Mucosa of descending colon (tissue), 3 donors: ENCODE measurements around the gene PCOLCE2. TPM values are rescaled to one million over a fixed set of nuclear protein-coding genes. Genes with fewer than 3 reads are reported as not detected.

Experiments used
- ATAC-seq: fragments of 200-7000 bp; cut with Tn5 transposase; one replicate; pipeline ENCODE4 v1.9.1; 2020; ENCODE audit warnings: mild to moderate bottlenecking, moderate library complexity
- DNase-seq, 3 donors: peaks; one replicate each; pipeline ENCODE4 v3.0.0-alpha.2; 2020
- H3K36me3 ChIP-seq: fragments of 200-600 bp; one replicate; pipeline ENCODE4 v1.8.0; 2021; ENCODE audit warnings: low read depth, mild to moderate bottlenecking
- H3K4me1 ChIP-seq: fragments of 200-600 bp; one replicate; pipeline ENCODE4 v1.8.0; 2021; ENCODE audit warnings: low read depth, mild to moderate bottlenecking
- H3K4me3 ChIP-seq: fragments of 200-600 bp; one replicate; pipeline ENCODE4 v1.8.0; 2021; ENCODE audit warnings: mild to moderate bottlenecking
- H3K9me3 ChIP-seq: fragments of 200-600 bp; one replicate; pipeline ENCODE4 v1.8.0; 2021; ENCODE audit warnings: mild to moderate bottlenecking
- intact Hi-C, 2 donors: fragments of 100-400 bp; cut with DNase I in 1 of 2; cut with micrococcal nuclease in 1 of 2; formaldehyde crosslinking; loops; one replicate each; pipeline versions ENCODE4 v1.11.0 to v1.11.1; 2022; cut with DNase I, micrococcal nuclease
- total RNA-seq, 3 donors: library from RNA; stranded (reverse); fragmentation: NEBNext Ultra II Directional in 2 of 3; extraction: Animal tissue kit (Norgen Biotek cat#: 25700) in 2 of 3; gene quantifications; one replicate each; pipeline versions ENCODE4 v1.2.1 to v1.2.4, GENCODE V29; 2021 to 2023
- TF ChIP-seq, protein P1 (sequence below): fragments of 200-600 bp; IDR thresholded peaks from one replicate; pipeline ENCODE4 v1.8.0; 2022; ENCODE audit warnings: antibody characterized with exemption, mild to moderate bottlenecking
- donor health status: DM: no; HTN: no; CAD: no; lungs with moderate emphysema.
- donor health status: DM: no; HTN: no; CAD: no.
- donor health status: DM: no; HTN: yes; CAD: no.

PCOLCE2 gene
- total RNA-seq, 3 donors from 2014 or later, result 1.5 to 8.4 (median 2.3) TPM

DNA sequence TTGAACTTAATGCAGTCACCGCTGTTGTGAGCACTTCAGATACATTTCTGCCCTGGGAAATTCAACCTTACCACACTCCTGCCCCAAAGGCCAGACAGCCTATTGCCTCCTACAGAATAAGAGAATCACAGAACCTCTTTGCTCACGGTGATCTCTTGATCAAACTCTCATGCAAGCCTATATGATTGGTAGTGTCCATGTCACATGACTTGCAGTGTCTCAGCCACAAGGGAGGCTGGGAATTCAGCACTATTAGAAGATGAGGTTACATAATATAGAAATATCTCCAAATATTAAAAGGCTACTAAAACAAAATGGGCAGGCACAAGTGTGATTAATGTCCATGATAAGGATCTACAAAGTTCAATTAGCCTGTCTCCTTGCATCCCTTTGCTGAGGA, 3.8 kb upstream of the PCOLCE2 start:
- no peak for DNase-seq
- intact Hi-C loops, result no loop called here
- ATAC-seq, result no peak
- peaks cover 10% of the 10 kb centered on the region for H3K4me1 ChIP-seq
- no peaks in the 10 kb centered on the region for H3K9me3 ChIP-seq
- no peak overlapping the region for H3K4me3 ChIP-seq
- TF ChIP-seq, protein P1, sequence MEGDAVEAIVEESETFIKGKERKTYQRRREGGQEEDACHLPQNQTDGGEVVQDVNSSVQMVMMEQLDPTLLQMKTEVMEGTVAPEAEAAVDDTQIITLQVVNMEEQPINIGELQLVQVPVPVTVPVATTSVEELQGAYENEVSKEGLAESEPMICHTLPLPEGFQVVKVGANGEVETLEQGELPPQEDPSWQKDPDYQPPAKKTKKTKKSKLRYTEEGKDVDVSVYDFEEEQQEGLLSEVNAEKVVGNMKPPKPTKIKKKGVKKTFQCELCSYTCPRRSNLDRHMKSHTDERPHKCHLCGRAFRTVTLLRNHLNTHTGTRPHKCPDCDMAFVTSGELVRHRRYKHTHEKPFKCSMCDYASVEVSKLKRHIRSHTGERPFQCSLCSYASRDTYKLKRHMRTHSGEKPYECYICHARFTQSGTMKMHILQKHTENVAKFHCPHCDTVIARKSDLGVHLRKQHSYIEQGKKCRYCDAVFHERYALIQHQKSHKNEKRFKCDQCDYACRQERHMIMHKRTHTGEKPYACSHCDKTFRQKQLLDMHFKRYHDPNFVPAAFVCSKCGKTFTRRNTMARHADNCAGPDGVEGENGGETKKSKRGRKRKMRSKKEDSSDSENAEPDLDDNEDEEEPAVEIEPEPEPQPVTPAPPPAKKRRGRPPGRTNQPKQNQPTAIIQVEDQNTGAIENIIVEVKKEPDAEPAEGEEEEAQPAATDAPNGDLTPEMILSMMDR, result no peak
- no peaks in the 10 kb centered on the region for H3K36me3 ChIP-seq

DNA sequence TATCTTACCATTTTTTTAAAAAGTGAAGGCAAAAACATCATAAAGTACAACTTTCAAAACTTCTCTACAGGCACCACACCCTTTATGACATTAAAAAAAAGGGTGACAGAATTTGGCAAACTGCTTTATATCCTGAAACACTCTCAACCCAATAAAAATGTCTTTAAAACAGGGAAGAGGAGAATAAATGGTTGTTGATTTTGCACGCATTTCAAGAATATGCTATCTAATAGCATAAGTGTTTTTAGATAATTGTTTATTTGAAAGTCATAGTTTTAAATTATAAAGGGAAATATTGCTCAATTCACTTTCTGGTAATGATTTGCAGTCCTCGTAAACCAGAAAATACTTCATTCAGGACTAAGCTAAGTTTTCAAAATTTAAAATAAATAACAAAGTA, 1.7 kb upstream of the PCOLCE2 start:
- ATAC-seq, result no peak

DNA sequence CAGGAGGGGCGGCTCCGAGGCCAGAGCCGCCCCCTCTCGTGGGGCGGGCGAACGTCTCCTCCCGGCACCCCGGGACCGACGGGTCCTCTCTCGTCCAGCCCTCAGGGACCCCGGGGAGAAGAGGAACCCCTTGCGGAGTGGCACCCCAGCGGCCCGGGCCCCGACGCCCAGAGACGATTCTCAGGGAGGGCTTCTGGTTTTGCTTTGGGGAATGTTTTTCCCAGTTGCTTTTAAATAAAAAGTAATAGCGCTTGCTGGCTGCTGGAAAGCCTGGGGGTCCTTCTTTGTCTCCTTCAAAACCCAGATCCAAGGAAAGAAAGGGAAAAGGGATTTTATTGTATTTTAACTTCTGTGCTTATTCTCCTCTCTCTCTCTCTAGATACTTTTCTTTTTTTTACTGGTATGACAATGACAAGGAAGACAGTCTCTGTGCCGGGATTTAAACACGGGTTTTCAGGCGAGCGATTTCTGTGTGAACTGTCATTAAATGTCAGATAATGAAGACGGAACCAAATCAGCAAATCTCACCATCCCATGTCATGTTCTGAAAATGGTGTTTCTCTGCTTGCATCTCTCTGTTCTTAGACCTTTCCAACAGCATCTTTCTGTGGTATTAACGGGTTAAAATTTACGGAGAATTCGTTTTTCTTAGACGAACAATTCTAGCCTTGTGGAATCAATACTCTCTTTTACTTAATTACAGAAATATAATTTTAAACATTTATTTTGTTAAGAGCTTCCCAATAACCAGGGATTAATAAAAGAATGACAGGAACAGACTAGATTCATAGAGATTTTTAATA, 530 bp upstream of the PCOLCE2 start:
- DNase-seq, result no peak
- Histone ChIP-seq H3K4me3 (no peak overlapping the region), H3K36me3 (no peaks in the 10 kb centered on the region), H3K9me3 (no peaks in the 10 kb centered on the region), H3K4me1 (peaks cover 10% of the 10 kb centered on the region)
- intact Hi-C loops, result no loop called here
- TF ChIP-seq, protein P1, result no peak
- ATAC-seq, result no peak

More for the DNA sequence above, 1.7 kb upstream of the PCOLCE2 start:
- H3K4me1 ChIP-seq, result peaks cover 10% of the 10 kb centered on the region
- no peak overlapping the region for H3K4me3 ChIP-seq
- TF ChIP-seq, protein P1, result no peak
- no peaks in the 10 kb centered on the region for H3K36me3 ChIP-seq
- DNase-seq, result no peak
- intact Hi-C loops, result no loop called here
- H3K9me3 ChIP-seq, result no peaks in the 10 kb centered on the region

DNA sequence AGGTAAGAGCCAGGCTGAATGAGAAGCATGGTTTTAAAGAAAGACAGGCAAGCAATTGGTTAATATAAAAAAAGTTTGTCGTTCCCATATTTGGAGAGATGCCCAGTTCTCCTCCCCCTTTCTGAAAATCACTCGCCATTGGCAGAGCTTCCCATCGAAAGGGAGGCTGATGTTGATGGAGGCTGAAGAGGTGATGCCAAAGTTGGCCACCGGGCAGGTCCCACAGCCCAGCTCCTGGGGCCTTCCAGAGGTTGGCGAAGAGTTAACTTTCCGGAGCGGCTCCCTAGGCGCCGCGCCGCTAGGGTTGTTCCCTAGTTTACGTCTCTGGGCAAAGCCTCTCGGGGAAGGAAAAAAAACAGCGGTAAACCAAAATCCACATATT, 793 bp downstream of the PCOLCE2 start:
- Histone ChIP-seq H3K9me3 (no peaks in the 10 kb centered on the region), H3K4me3 (no peak overlapping the region), H3K4me1 (peaks cover 10% of the 10 kb centered on the region), H3K36me3 (no peaks in the 10 kb centered on the region)
- TF ChIP-seq, protein P1, result no peak
- ATAC-seq, result peak; percentile 50
- intact Hi-C loops, result no loop called here
- DNase-seq, result peak in 1 of 3 donors; percentile 7

DNA sequence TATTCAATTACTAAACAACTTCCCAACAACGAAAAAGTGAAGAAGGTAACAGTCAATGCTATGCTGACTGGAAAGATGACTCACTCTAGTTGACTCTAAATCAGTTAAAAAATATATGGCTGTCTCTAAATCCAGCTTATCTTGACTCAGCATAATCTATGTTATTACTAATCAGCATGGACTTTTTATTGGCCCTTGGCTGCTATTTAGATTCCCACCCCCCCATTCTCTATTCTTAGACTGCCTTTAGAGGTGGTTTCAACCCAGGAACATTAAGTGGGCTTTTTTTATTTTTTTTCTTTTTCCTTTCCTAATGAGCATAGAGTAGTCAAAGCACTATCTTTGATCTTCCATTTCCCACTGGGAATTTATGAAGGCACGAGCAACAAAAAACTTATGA, 1.9 kb downstream of the PCOLCE2 start:
- DNase-seq, result no peak
- TF ChIP-seq, protein P1, result no peak
- Histone ChIP-seq H3K4me1 (peaks cover 10% of the 10 kb centered on the region), H3K4me3 (no peak overlapping the region), H3K9me3 (no peaks in the 10 kb centered on the region), H3K36me3 (no peaks in the 10 kb centered on the region)
- intact Hi-C loops, result no loop called here
- peak; percentile 52 for ATAC-seq
